BLaER1 treated with 17β-estradiol and CSF1 and Interleukin-3, amounts not matched to agents 10 nM and 100 nM (cell line): ENCODE data around the gene TFDP2.
"Not testable (repeated sequence)": the region's sequence is repeated elsewhere in the genome, so short reads cannot be mapped to it uniquely, and the experiment has no call there.

Experiments
- H3K27ac ChIP-seq, 11 experiments: shearing (Covaris generic); formaldehyde crosslinking; 2 replicates each; pipeline ENCODE4 v1.8.1; 2022
- H3K27me3 ChIP-seq, 11 experiments: shearing (Covaris generic); formaldehyde crosslinking; 2 replicates each; pipeline ENCODE4 v1.8.1; 2022
- H3K36me3 ChIP-seq, 11 experiments: shearing (Covaris generic); formaldehyde crosslinking; 2 replicates each; pipeline ENCODE4 v1.8.1; 2022
- H3K4me1 ChIP-seq, 10 experiments: shearing (Covaris generic); formaldehyde crosslinking; 2 replicates each; pipeline ENCODE4 v1.8.1; 2022
- H3K4me2 ChIP-seq, 11 experiments: shearing (Covaris generic); formaldehyde crosslinking; 2 replicates each; pipeline ENCODE4 v1.8.1; 2022
- H3K4me3 ChIP-seq, 10 experiments: shearing (Covaris generic); formaldehyde crosslinking; 2 replicates each; pipeline ENCODE4 v1.8.1; 2022
- H3K9ac ChIP-seq, 11 experiments: shearing (Covaris generic); formaldehyde crosslinking; 2 replicates each; pipeline ENCODE4 v1.8.1; 2022
- H3K9me3 ChIP-seq, 11 experiments: shearing (Covaris generic); formaldehyde crosslinking; replicated peaks in 1 of 11; 2 replicates each; pipeline ENCODE4 v1.8.1; 2022
- H4K20me1 ChIP-seq, 11 experiments: shearing (Covaris generic); formaldehyde crosslinking; 2 replicates each; pipeline ENCODE4 v1.8.1; 2022
- Cebpa-rat ChIP-seq, 11 experiments: shearing (Covaris generic); IDR thresholded peaks; 2 replicates each; pipeline ENCODE4 v1.8.1; 2022

The TFDP2 gene

DNA sequence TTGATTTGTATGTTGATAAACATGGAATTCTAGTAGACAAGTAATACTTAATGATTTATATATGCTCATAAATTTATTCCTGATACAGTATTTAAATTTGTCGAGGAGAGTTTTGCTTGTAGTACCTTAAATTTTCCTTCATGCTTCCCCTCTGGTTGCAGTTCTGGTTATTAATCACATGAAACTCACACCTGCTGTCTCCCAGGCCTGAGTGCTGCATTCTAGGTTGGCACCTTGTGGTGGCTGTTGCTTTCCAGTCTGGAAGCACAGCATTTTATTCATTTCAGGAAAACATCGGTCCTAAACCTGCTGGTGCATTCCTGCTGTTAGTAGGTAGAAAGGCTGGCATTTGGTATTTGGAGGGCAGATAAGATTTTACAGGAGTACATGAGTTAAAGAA is 228.0 kb downstream of the TFDP2 start:
- Histone ChIP-seq H3K36me3 (peaks cover 92 to 100% (median 99%) of the 10 kb centered on the region in 11 experiments), H3K27me3 (no peaks in the 10 kb centered on the region), H3K9me3 (no peaks in the 10 kb centered on the region), H3K27ac (no peak overlapping the region), H3K4me1 (no peaks in the 10 kb centered on the region), H4K20me1 (peaks cover 0 to 14% (median 0%) of the 10 kb centered on the region in 11 experiments; a peak in 7 of 22 replicates), H3K9ac (no peak overlapping the region), H3K4me3 (no peak overlapping the region), H3K4me2 (no peak overlapping the region)
- no peak for TF ChIP-seq Cebpa-rat (IDR thresholded peaks at IDR 0.05)

DNA sequence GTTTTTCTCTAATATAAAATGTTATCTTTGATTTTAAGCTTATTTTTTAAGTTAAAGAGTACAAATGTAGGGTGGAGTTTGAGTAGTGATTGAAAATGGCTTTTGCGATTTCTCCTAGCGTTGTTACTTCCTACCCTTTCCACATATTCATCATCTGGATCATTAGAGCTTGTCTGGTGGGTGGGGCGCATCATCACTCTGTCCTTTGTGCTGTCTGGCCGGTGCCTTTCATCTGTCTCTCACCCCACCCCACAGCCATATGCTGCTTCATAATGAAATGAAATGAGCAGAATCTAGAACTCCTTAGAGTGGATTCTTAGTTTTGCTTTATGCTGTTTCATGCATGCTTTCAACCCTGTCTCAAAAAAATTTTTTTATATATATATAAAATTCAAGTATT is 228.6 kb downstream of the TFDP2 start:
- Histone ChIP-seq H3K4me1 (no peaks in the 10 kb centered on the region), H3K9ac (no peak overlapping the region), H3K36me3 (peaks cover 95 to 100% (median 99%) of the 10 kb centered on the region in 11 experiments), H3K27ac (no peak overlapping the region), H3K4me2 (no peak overlapping the region), H3K27me3 (no peaks in the 10 kb centered on the region), H3K4me3 (no peak overlapping the region), H4K20me1 (peaks cover 0 to 14% (median 0%) of the 10 kb centered on the region in 11 experiments; a peak in 7 of 22 replicates), H3K9me3 (no peaks in the 10 kb centered on the region)
- TF ChIP-seq Cebpa-rat (IDR thresholded peaks at IDR 0.05): no peak

- no peak overlapping the region for H3K9ac ChIP-seq
- H3K36me3 ChIP-seq: peaks cover 92 to 100% (median 97%) of the 10 kb centered on the region in 11 experiments
- H3K4me3 ChIP-seq: no peak overlapping the region
- no peaks in the 10 kb centered on the region for H3K27me3 ChIP-seq
- H3K4me1 ChIP-seq: no peaks in the 10 kb centered on the region
- H3K27ac ChIP-seq: no peak overlapping the region
- peaks cover 0 to 52% (median 6%) of the 10 kb centered on the region in 11 experiments; a peak in 9 of 22 replicates for H4K20me1 ChIP-seq
- H3K9me3 ChIP-seq: peaks cover 0 to 9% (median 4%) of the 10 kb centered on the region in 11 experiments; a peak in 5 of 22 replicates
- no peak for TF ChIP-seq Cebpa-rat (IDR thresholded peaks at IDR 0.05)
- H3K4me2 ChIP-seq: no peak overlapping the region
These were observed 233.6 kb downstream of the TFDP2 start for GRCh38 chr3:141915766-141916165.

DNA sequence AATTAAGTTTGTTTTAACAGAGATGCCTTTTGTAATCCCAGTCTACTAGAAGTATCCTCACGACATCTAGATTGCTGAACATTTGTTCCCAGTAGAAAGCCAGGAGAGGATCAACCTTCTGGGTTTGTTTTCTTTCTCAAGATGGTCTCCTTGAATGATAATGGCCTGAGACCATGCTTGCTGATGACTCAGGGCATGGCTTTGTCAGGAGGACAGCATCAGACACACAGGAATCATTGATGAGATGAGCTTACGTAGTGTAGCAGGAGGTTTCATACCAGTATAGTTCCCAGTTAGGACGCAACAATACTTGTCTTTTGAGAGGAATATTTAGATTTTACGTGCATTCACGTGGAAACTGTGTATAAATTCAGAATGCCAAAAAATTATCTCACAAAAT is 234.3 kb downstream of the TFDP2 start:
- Histone ChIP-seq H3K27ac (no peak overlapping the region), H4K20me1 (peaks cover 0 to 54% (median 6%) of the 10 kb centered on the region in 11 experiments; a peak in 9 of 22 replicates), H3K4me1 (peaks cover 0 to 7% (median 0%) of the 10 kb centered on the region in 10 experiments; a peak in 5 of 20 replicates), H3K36me3 (peaks cover 86 to 100% (median 92%) of the 10 kb centered on the region in 11 experiments), H3K27me3 (no peaks in the 10 kb centered on the region), H3K9ac (no peak overlapping the region; a peak in 1 of 22 replicates), H3K4me2 (no peak overlapping the region), H3K9me3 (peaks cover 0 to 9% (median 4%) of the 10 kb centered on the region in 11 experiments; a peak in 5 of 22 replicates), H3K4me3 (no peak overlapping the region)
- no peak for TF ChIP-seq Cebpa-rat (IDR thresholded peaks at IDR 0.05)

DNA sequence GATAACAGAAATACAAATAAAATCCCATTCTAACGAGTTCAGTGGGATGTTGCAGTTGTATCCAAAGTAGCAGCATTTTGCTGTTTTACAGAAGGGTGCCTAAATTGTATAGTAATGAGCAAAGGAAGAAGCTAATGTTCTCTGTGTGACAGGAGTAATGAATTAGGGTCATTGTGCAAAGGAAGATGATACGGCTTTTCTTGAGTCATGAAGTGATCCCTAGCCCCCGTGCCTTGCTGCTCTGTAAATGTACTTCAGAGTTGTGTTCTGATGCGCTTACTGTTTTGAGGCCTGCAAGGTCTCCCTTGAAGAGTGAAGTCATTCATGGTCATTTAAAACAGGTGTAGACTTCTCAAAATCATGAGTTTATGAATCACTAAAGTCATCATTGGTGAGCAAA is 235.0 kb downstream of the TFDP2 start:
- Histone ChIP-seq H3K9me3 (peaks cover 0 to 9% (median 4%) of the 10 kb centered on the region in 11 experiments; a peak in 5 of 22 replicates), H3K4me2 (no peak overlapping the region), H4K20me1 (peaks cover 0 to 61% (median 6%) of the 10 kb centered on the region in 11 experiments; a peak in 9 of 22 replicates), H3K9ac (0 out of 22 replicates have a peak overlapping the region, but pooled peaks of 1 of the 11 experiments have one; percentile 27), H3K4me1 (peaks cover 0 to 14% (median 0%) of the 10 kb centered on the region in 10 experiments; a peak in 5 of 20 replicates), H3K27ac (no peak overlapping the region), H3K27me3 (no peaks in the 10 kb centered on the region), H3K4me3 (no peak overlapping the region), H3K36me3 (peaks cover 86 to 100% (median 92%) of the 10 kb centered on the region in 11 experiments)
- no peak for TF ChIP-seq Cebpa-rat (IDR thresholded peaks at IDR 0.05)

GRCh38 chr3:141913150-141913811 is 236.1 kb downstream of the TFDP2 start:
- no peaks in the 10 kb centered on the region for H3K27me3 ChIP-seq
- no peak for TF ChIP-seq Cebpa-rat (IDR thresholded peaks at IDR 0.05)
- H3K36me3 ChIP-seq: peaks cover 86 to 100% (median 93%) of the 10 kb centered on the region in 11 experiments
- H3K9ac ChIP-seq: no peak overlapping the region
- H3K27ac ChIP-seq: no peak overlapping the region
- peaks cover 0 to 57% (median 7%) of the 10 kb centered on the region in 11 experiments; a peak in 9 of 22 replicates for H4K20me1 ChIP-seq
- H3K4me1 ChIP-seq: peaks cover 0 to 25% (median 0%) of the 10 kb centered on the region in 10 experiments; a peak in 5 of 20 replicates
- peaks cover 0 to 9% (median 4%) of the 10 kb centered on the region in 11 experiments; a peak in 5 of 22 replicates for H3K9me3 ChIP-seq
- H3K4me2 ChIP-seq: no peak overlapping the region
- H3K4me3 ChIP-seq: no peak overlapping the region

DNA sequence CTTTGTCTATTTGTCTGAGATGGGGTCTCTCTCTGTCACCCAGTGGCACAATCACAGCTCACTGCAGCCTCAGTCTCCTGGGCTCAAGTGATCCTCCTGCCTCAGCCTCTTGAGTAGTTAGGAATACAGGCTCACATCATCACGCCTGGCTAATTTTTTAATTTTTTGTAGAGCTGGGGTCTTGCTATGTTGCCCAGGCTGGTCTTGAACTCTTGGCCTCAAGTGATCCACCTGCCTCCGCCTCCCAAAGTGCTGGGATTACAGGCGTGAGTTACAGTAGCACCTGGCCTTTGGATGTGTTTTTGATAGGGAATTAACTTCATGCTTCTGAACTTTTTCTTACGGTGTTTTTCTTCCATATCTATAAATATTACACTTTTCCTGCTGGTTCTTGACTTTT is 239.4 kb downstream of the TFDP2 start:
- peaks cover 0 to 54% (median 7%) of the 10 kb centered on the region in 11 experiments; a peak in 12 of 22 replicates for H4K20me1 ChIP-seq
- not testable (repeated sequence) for H3K4me3 ChIP-seq, H3K9ac ChIP-seq, H3K9me3 ChIP-seq, H3K27ac ChIP-seq, H3K27me3 ChIP-seq
- peaks cover 0 to 53% (median 0%) of the 10 kb centered on the region in 10 experiments; a peak in 6 of 20 replicates for H3K4me1 ChIP-seq
- peaks cover 74 to 98% (median 88%) of the 10 kb centered on the region in 11 experiments for H3K36me3 ChIP-seq
- H3K4me2 ChIP-seq: 0 out of 22 replicates have a peak overlapping the region, but pooled peaks of 1 of the 11 experiments have one; percentile 24

DNA sequence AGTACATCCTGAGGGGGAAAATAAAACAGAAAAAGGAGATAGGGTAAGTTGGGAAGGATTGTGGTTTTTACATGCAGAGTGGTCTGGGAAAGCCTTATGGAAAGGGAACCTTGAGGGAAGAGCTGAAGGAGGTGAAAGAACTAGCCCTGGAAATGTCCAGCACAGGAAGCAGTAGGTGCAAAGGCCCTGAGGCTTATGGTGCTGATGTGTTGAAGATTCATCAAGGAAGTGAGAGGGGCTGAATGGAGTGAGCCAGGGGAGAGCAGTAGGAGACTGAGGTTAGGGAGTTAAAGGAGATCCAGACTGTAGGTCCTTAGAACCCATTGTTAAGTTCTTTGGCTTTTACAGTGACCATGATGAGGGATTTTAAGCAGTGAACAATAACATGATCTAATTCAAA is 239.9 kb downstream of the TFDP2 start:
- H4K20me1 ChIP-seq: peaks cover 0 to 54% (median 7%) of the 10 kb centered on the region in 11 experiments; a peak in 11 of 22 replicates
- H3K4me3 ChIP-seq: no peak overlapping the region
- H3K9ac ChIP-seq: no peak overlapping the region
- peaks cover 73 to 98% (median 88%) of the 10 kb centered on the region in 11 experiments for H3K36me3 ChIP-seq
- no peak overlapping the region for H3K4me2 ChIP-seq
- no peaks in the 10 kb centered on the region for H3K27me3 ChIP-seq
- H3K9me3 ChIP-seq: peaks cover 0 to 9% (median 4%) of the 10 kb centered on the region in 11 experiments; a peak in 5 of 22 replicates
- peaks cover 0 to 58% (median 0%) of the 10 kb centered on the region in 10 experiments; a peak in 6 of 20 replicates for H3K4me1 ChIP-seq
- H3K27ac ChIP-seq: peak overlapping the region in 1 of 11 experiments; percentile 11; a peak in 1 of 22 replicates
- no peak for TF ChIP-seq Cebpa-rat (IDR thresholded peaks at IDR 0.05)

DNA sequence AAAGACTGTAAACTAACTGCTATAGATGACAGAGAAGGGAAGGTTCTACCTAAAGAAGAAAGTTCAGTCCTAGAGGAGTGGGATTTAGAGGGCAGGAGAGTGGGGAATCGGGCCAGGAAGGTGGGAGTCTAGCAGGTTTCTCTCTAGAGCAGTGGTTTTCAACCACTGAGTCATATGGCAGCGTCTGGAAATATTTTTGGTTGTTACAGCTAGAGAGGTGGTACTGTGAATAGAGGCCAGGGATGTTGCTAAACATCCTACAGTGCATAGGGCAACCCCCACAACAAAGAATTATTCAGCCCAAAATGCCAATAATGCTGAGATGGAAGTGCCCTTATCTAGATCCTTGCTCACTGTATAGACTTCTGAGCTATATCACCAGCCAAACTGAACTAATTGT is 244.2 kb downstream of the TFDP2 start:
- Histone ChIP-seq H3K9ac (no peak overlapping the region), H3K27ac (no peak overlapping the region), H3K27me3 (no peaks in the 10 kb centered on the region), H3K4me2 (peak overlapping the region in 2 of 11 experiments; percentile 30 to 54; a peak in 3 of 22 replicates), H3K36me3 (peaks cover 58 to 85% (median 75%) of the 10 kb centered on the region in 11 experiments), H4K20me1 (peaks cover 12 to 63% (median 38%) of the 10 kb centered on the region in 11 experiments; a peak in 19 of 22 replicates), H3K4me1 (peaks cover 0 to 71% (median 0%) of the 10 kb centered on the region in 10 experiments; a peak in 9 of 20 replicates), H3K9me3 (peaks cover 3 to 8% (median 5%) of the 10 kb centered on the region in 11 experiments), H3K4me3 (no peak overlapping the region)
- no peak for TF ChIP-seq Cebpa-rat (IDR thresholded peaks at IDR 0.05)
